ENCODE results near the gene ACTL10.

Gene ACTL10

DNA sequence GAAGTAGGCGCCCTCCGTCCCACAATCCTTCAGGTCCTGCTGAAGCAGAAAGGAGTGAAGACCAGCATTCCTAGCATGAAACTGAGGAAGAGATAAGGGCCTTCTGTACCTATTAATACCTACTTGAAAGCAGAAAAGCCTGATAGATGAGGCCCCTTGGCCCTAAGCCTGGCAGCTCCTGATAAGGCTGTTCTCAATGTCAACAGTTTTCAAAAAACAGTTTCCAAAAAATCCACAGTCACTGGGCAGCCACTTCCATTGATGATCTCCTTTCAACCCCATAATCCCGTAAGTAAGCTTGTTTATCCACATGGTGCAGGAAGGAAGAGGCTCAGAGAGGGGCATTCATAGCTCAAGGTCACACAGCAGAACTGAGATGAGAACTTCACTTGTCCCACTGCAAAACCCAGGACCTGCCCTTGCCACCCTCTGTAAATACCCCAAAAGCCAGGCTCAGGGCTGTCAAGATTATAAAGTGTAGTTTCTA is 22.2 kb downstream of the ACTL10 start:
- no peak for DNase-seq (ENCODE audit: low read depth in 2 of 2)
- TF ChIP-seq, protein P1, sequence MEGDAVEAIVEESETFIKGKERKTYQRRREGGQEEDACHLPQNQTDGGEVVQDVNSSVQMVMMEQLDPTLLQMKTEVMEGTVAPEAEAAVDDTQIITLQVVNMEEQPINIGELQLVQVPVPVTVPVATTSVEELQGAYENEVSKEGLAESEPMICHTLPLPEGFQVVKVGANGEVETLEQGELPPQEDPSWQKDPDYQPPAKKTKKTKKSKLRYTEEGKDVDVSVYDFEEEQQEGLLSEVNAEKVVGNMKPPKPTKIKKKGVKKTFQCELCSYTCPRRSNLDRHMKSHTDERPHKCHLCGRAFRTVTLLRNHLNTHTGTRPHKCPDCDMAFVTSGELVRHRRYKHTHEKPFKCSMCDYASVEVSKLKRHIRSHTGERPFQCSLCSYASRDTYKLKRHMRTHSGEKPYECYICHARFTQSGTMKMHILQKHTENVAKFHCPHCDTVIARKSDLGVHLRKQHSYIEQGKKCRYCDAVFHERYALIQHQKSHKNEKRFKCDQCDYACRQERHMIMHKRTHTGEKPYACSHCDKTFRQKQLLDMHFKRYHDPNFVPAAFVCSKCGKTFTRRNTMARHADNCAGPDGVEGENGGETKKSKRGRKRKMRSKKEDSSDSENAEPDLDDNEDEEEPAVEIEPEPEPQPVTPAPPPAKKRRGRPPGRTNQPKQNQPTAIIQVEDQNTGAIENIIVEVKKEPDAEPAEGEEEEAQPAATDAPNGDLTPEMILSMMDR (IDR thresholded peaks at IDR 0.05; ENCODE audit: low read depth, low read length), result no peak
- H3K4me3 ChIP-seq (replicated peaks in 1 of 2; ENCODE audit: low read depth in 2 of 2, low read length in 2 of 2), result no peak overlapping the region

DNA sequence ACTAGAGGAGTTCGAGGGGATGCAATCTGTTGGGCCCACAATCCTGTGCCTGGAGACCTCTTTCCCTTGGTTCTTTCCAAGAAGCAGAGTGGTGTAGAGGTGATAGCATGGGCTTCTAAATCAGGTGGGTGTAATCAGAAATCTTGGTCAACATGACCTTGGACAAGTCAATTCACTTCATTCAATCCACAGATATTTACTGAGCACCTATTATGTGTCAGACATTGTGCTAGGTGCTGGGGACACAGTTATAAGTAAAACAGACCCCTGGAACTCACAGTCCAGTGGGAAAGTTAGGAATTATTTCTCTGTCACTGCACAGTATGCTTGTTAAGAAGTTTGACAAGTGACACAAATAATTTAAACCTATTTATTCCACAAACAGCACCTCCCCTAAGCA is 22.8 kb downstream of the ACTL10 start:
- TF ChIP-seq, protein P1 (IDR thresholded peaks at IDR 0.05; ENCODE audit: low read depth, low read length), result no peak
- H3K4me3 ChIP-seq (replicated peaks in 1 of 2; ENCODE audit: low read depth in 2 of 2, low read length in 2 of 2), result no peak overlapping the region
- DNase-seq (ENCODE audit: low read depth in 2 of 2), result no peak

DNA sequence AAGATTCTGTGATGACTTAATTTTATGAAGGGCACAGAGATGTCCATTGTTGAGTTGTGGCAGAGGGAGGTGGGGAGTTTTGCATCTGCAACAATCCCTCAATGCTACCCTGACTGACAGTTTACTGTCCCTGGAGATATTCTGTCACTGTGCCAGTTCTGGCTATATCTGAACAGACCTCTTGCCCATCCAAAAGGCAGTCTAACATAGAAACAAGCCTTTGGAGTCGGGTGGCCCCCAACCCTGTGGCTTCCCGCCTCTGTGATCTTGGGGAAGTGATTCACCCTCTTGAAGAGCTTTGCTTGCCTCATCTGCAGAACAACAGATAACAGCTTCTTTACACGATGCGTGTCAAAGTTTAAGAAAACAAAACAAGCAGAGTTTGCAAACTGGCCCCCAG is 23.2 kb downstream of the ACTL10 start:
- TF ChIP-seq, protein P1 (IDR thresholded peaks at IDR 0.05; ENCODE audit: low read depth, low read length), result no peak
- DNase-seq (ENCODE audit: low read depth in 2 of 2), result peak; percentile 65 to 77
- H3K4me3 ChIP-seq (replicated peaks in 1 of 2; ENCODE audit: low read depth in 2 of 2, low read length in 2 of 2), result no peak overlapping the region

DNA sequence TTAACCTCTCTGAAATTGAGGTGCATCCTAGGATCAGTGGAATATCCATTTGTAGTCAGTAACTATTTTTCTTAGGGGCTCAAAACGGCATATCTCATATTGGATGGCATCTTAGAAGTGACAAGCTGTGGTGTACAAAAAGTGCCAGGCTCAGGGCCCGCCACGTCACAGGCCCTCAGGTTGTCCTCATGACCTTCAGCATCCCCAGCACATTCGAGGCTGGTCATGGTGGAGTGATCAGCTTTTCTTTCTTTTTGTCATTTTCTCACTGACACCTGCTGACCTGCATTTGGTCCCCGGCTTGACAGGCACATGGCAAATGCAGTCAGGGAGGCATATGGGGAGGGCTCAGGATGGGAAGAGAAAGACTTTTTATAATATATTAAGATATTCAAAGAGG is 26.5 kb downstream of the ACTL10 start:
- DNase-seq (ENCODE audit: low read depth in 2 of 2), result no peak
- TF ChIP-seq, protein P1 (IDR thresholded peaks at IDR 0.05; ENCODE audit: low read depth, low read length), result no peak
- H3K4me3 ChIP-seq (replicated peaks in 1 of 2; ENCODE audit: low read depth in 2 of 2, low read length in 2 of 2), result no peak overlapping the region

DNA sequence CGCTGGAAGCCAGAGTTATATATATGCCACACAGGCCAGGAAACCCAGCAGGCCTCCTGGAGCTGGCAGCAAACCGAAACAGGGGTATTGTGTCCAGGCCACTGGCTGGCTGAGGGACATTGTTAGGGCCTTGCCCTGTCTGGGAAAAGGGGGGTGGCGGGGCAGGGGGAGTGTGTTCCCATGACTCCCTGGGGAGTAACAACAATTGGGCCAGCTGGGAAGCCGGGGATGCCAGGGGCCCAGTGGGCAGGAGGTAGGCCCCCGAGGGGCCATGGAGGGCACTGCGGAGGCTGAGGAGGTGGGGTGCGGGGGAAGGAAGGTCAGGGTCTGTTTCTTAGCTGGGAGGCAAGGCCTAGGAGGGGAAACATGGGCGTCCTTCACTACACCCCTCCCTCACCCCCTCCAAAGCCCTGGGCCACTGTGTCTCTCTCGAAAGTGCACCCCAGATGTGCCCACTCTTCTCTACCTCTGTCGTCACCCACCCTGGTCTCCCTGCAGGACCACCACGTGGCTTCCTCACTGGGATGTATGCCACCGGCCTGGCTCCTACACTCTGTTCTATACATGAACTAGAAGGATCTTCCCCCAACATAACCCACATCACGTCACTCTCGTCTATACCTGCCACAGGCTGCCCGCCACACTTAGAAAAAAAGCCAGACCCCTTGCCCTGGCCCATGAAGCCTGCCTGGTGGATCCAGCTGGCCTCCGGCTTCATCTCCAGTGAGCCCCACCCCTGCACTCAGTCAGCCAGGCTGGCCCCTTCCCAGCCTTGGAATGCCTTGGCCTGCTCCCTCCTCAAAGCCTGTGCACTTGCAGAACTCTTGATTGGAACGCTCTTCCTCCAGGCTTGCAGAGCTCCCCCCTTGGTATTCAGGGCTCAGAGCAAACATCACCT is 27.2 kb downstream of the ACTL10 start:
- TF ChIP-seq, protein P1 (IDR thresholded peaks at IDR 0.05; ENCODE audit: low read depth, low read length), result no peak
- peak in 1 of 2 donors; percentile 20 for DNase-seq (ENCODE audit: low read depth in 2 of 2)
- H3K4me3 ChIP-seq (replicated peaks in 1 of 2; ENCODE audit: low read depth in 2 of 2, low read length in 2 of 2), result no peak overlapping the region

DNA sequence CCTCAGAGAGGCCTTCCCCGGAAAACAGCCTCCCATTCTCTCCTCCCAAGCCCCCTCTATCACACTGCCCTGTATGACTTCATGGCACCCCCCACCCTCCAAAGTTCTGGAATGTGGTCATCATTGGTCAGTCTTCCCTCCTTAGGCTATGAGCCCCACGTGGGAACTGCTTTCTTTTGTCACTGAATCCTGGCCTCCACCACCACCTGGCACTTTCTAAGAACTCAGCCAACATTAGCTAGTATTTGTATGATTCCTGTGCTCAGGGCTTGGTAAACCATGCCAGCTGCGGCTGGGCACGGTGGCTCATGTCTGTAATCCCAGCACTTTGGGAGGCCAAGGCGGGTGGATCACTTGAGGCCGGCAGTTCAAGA is 27.9 kb downstream of the ACTL10 start:
- TF ChIP-seq, protein P1 (IDR thresholded peaks at IDR 0.05; ENCODE audit: low read depth, low read length), result no peak
- H3K4me3 ChIP-seq (replicated peaks in 1 of 2; ENCODE audit: low read depth in 2 of 2, low read length in 2 of 2), result no peak overlapping the region
- DNase-seq (ENCODE audit: low read depth in 2 of 2), result no peak
